HepG2 (cell line): ENCODE data around the gene CHMP2B. TPM values are rescaled to one million over a fixed set of nuclear protein-coding genes. Genes with fewer than 3 reads are reported as not detected.

Experiments used
- ATAC-seq: fragments of 200-7000 bp; cut with Tn5 transposase; 3 replicates; pipeline ENCODE4 v1.9.1; 2020; ENCODE audit warnings: mild to moderate bottlenecking, moderate library complexity
- BruUV-seq: library from RNA; stranded (reverse); fragments of 400-500 nt; replicated peaks from 2 replicates; lab custom pipeline; 2021; lab: Mats Ljungman, UMichigan
- CTCF ChIA-PET: fragments of 300-600 bp; formaldehyde crosslinking; extraction: SDS; loops from one replicate; lab custom pipeline; 2021; ENCODE audit warnings: low total read pairs, inconsistent platforms, low intra/inter-chr PET ratio; lab: Yijun Ruan, JAX
- POLR2A ChIA-PET: fragments of 350-600 bp; sonication (Branson Sonifier 250); formaldehyde crosslinking; loops from one replicate; lab custom pipeline; 2020; ENCODE audit warnings: antibody characterized with exemption, inconsistent platforms; lab: Yijun Ruan, JAX
- DNase-seq: peaks from one replicate; pipeline ENCODE4 v3.0.0-alpha.2; 2015; ENCODE audit warnings: low spot score
- FAIRE-seq: peaks from 3 replicates; lab custom pipeline; 2011; peaks lifted over from hg19 to GRCh38; lab: Jason Lieb, UNC
- H2AFZ ChIP-seq: one replicate; pipeline ENCODE4 v1.6.1; 2011; ENCODE audit warnings: low read length, inconsistent platforms
- H3K27ac ChIP-seq: fragments of 300-600 bp; 3 replicates; pipeline ENCODE4 v1.8.0; 2011; ENCODE audit warnings: mixed run types, mild to moderate bottlenecking, mixed read lengths, low read length, inconsistent platforms; ENCODE audit not compliant: insufficient read depth; ENCODE audit errors: extremely low read length
- H3K27me3 ChIP-seq, 2 experiments: fragments of 200-600 bp in 1 of 2; 2 replicates in 1 of 2; 3 replicates in 1 of 2; pipeline versions ENCODE4 v1.6.0 to v1.8.0; 2011; ENCODE audit warnings: low read length in 2 of 2, mild to moderate bottlenecking in 2 of 2, moderate library complexity in 2 of 2, inconsistent platforms in 1 of 2; ENCODE audit not compliant: insufficient read depth in 2 of 2, control insufficient read depth in 1 of 2
- H3K36me3 ChIP-seq, 2 experiments: fragments of 200-600 bp in 1 of 2; replicated peaks in 1 of 2; 2 replicates in 1 of 2; 3 replicates in 1 of 2; pipeline versions ENCODE4 v1.5.1 to v1.8.0; 2011; ENCODE audit warnings: low read length in 2 of 2, inconsistent platforms in 1 of 2; ENCODE audit not compliant: insufficient read depth in 2 of 2, control insufficient read depth in 1 of 2
- H3K4me1 ChIP-seq: 2 replicates; pipeline ENCODE4 v1.5.1; 2012; ENCODE audit warnings: low read length, inconsistent platforms; ENCODE audit not compliant: insufficient read depth
- H3K4me2 ChIP-seq: 2 replicates; pipeline ENCODE4 v1.6.0; 2011; ENCODE audit warnings: low read depth, low read length, inconsistent platforms
- H3K4me3 ChIP-seq, 3 experiments: fragments of 200-600 bp in 1 of 3; sonication (generic), shearing (Covaris generic) in 1 of 3; replicated peaks in 1 of 3; 2 replicates each; pipeline ENCODE4 v1.5.1; 2011 to 2016; ENCODE audit warnings: low read length in 3 of 3, inconsistent platforms in 2 of 3, low read depth in 2 of 3, mild to moderate bottlenecking in 2 of 3, control low read depth in 1 of 3, mixed read lengths in 1 of 3; ENCODE audit not compliant: insufficient read depth in 1 of 3
- H3K79me2 ChIP-seq: one replicate; pipeline ENCODE4 v1.6.1; 2011; ENCODE audit warnings: low read length, inconsistent platforms; ENCODE audit not compliant: insufficient read depth
- H3K9ac ChIP-seq: 2 replicates; pipeline ENCODE4 v1.6.0; 2011; ENCODE audit warnings: mild to moderate bottlenecking, low read depth, low read length, inconsistent platforms; ENCODE audit not compliant: insufficient read depth
- H3K9me3 ChIP-seq: 2 replicates; pipeline ENCODE4 v1.5.1; 2012; ENCODE audit warnings: mild to moderate bottlenecking, low read length
- H4K20me1 ChIP-seq: 2 replicates; pipeline ENCODE4 v1.6.0; 2011; ENCODE audit warnings: inconsistent platforms, mild to moderate bottlenecking, low read length, moderate library complexity; ENCODE audit not compliant: insufficient read depth
- CCAR2 ChIP-seq: fragments of 200-400 bp; formaldehyde crosslinking; optimal IDR thresholded peaks from 2 replicates; pipeline ENCODE3; 2018; ENCODE audit warnings: low read depth, mild to moderate bottlenecking, low read length, moderate library complexity
- CTCF ChIP-seq: sonication (generic); formaldehyde crosslinking; IDR thresholded peaks from 2 replicates; pipeline ENCODE4 v1.5.0; 2020; ENCODE audit warnings: mild to moderate bottlenecking, missing genetic modification reagents, moderate library complexity
- FOXM1 ChIP-seq: sonication (generic); formaldehyde crosslinking; IDR thresholded peaks from 2 replicates; pipeline ENCODE4 v1.5.0; 2020; ENCODE audit warnings: missing genetic modification reagents
- KMT2A ChIP-seq: sonication (generic); formaldehyde crosslinking; IDR thresholded peaks from 2 replicates; pipeline ENCODE4 v1.4.0; 2020; ENCODE audit warnings: missing genetic modification reagents
- ZNF124 ChIP-seq: sonication (generic); formaldehyde crosslinking; IDR thresholded peaks from 2 replicates; pipeline ENCODE4 v1.4.0; 2020; ENCODE audit warnings: missing genetic modification reagents
- ZNF460 ChIP-seq: sonication (generic); formaldehyde crosslinking; IDR thresholded peaks from 2 replicates; pipeline ENCODE4 v1.5.1; 2020; ENCODE audit warnings: missing genetic modification reagents, mild to moderate bottlenecking, borderline replicate concordance
- ZNF777 ChIP-seq: sonication (generic); formaldehyde crosslinking; IDR thresholded peaks from 2 replicates; pipeline ENCODE4 v1.4.0; 2020; ENCODE audit warnings: missing genetic modification reagents
- ZSCAN21 ChIP-seq: sonication (generic); formaldehyde crosslinking; IDR thresholded peaks from 2 replicates; pipeline ENCODE4 v1.8.0; 2022; ENCODE audit warnings: mild to moderate bottlenecking, missing genetic modification reagents, moderate library complexity, borderline replicate concordance
- WGBS: methylation state at CpG from one replicate; pipeline ENCODE4 v1.1.6; 2017; ENCODE audit warnings: low lambda C conversion rate; 5-methylcytosine and 5-hydroxymethylcytosine counted together
- in situ Hi-C: cut with HindIII; loops from 2 replicates; pipeline ENCODE4 v1.10.0; 2017; ENCODE audit warnings: low pct_unique_long_range_greater_than_20kb; ENCODE audit not compliant: extremely low pct_ligation_motif_present
- intact Hi-C: fragments of 100-400 bp; cut with micrococcal nuclease; formaldehyde crosslinking; loops from one replicate; pipeline ENCODE4 v1.10.0; 2022; ENCODE audit not compliant: unreplicated experiment
- polyA plus RNA-seq, 8 experiments: library from polyadenylated mRNA; depleted of rRNA in 3 of 8; stranded (reverse) in 7 of 8; unstranded in 1 of 8; fragments of >200 nt; fragmentation: Illumina TruSeq in 4 of 8; extraction: Trizol in 4 of 8; gene quantifications; 2 replicates each; pipeline versions ENCODE4 v1.2.1 to v1.2.3, GENCODE V29; 2011 to 2016; ENCODE audit warnings: low read depth in 4 of 8, missing spikeins in 1 of 8, mixed read lengths in 1 of 8; ENCODE audit not compliant: insufficient read depth in 1 of 8
- total RNA-seq, 5 experiments: library from RNA; depleted of rRNA; stranded (reverse); fragments of >200 nt; fragmentation: Illumina TruSeq; extraction: Trizol; gene quantifications; 2 replicates each; pipeline ENCODE4 v1.2.3, GENCODE V29; 2016; ENCODE audit warnings: low read depth in 1 of 5

The CHMP2B gene
- total and polyA plus RNA-seq, 2 of the 13 experiments (the other 11 are each of a cell fraction or from before 2014, with no cell fraction given) = 6.9 to 33.5 TPM

GRCh38 chr3:87267953-87268645 is 41.0 kb downstream of the CHMP2B start:
- TF ChIP-seq ZNF124 (CRISPR knock-in tag) (no peak), FOXM1 (no peak), CCAR2 (no peak), ZNF460 (CRISPR knock-in tag) (no peak), CTCF (CRISPR knock-in tag) (no peak), ZNF777 (CRISPR knock-in tag) (no peak), KMT2A (CRISPR knock-in tag) (no peak), ZSCAN21 (CRISPR knock-in tag) (no peak)
- TF ChIP-seq, all 625 proteins: peak for 0
- no peaks in the 10 kb centered on the region for H3K27me3 ChIP-seq
- H4K20me1 ChIP-seq = no peaks in the 10 kb centered on the region
- WGBS = 50% methylated on average over 8 of the region's 8 CpGs
- POLR2A ChIA-PET = no interaction called here
- in situ Hi-C loops (no loop called here), intact Hi-C loops (loop anchor here (10.0 kb wide), 1 partner anchor 737 kb away; no protein-coding TSS in a partner anchor)
- no peaks in the 10 kb centered on the region for H3K36me3 ChIP-seq
- no peak overlapping the region for H3K4me2 ChIP-seq
- no peak overlapping the region for H3K27ac ChIP-seq
- DNase-seq (no peak), FAIRE-seq (no peak), ATAC-seq (no peak)
- H3K9ac ChIP-seq = no peak overlapping the region
- CTCF ChIA-PET = no interaction called here
- H3K9me3 ChIP-seq = no peaks in the 10 kb centered on the region
- no peaks in the 10 kb centered on the region for H3K4me1 ChIP-seq
- no TSS peak for BruUV-seq
- H3K4me3 ChIP-seq = no peak overlapping the region
- H2AFZ ChIP-seq = no peak overlapping the region
- no peaks in the 10 kb centered on the region for H3K79me2 ChIP-seq
